SK-N-SH (cell line): Measurements from ENCODE around the gene NFATC2IP. TPM values are rescaled to one million over a fixed set of nuclear protein-coding genes. Genes with fewer than 3 reads are reported as not detected.

Source experiments
- CTCF ChIA-PET: fragments of 300-600, 350-600 bp; formaldehyde crosslinking; extraction: SDS; loops from one replicate; lab custom pipeline; 2021; lab: Yijun Ruan, JAX
- POLR2A ChIA-PET: fragments of 350-600 bp; sonication (Branson Sonifier 250); formaldehyde crosslinking; extraction: SDS; loops from one replicate; lab custom pipeline; 2020; ENCODE audit warnings: antibody characterized with exemption, inconsistent platforms; lab: Yijun Ruan, JAX
- DNase-seq: peaks from one replicate; pipeline ENCODE4 v3.0.0; 2012
- H2AFZ ChIP-seq: fragments of 200-600 bp; sonication (generic); 2 replicates; pipeline ENCODE4 v1.8.1; 2016; ENCODE audit warnings: antibody characterized with exemption, mild to moderate bottlenecking, low read depth
- H3F3A ChIP-seq: fragments of 200-600 bp; sonication (generic); replicated peaks from 2 replicates; pipeline ENCODE3; 2016; ENCODE audit warnings: antibody characterized with exemption, mild to moderate bottlenecking; ENCODE audit not compliant: insufficient read depth
- H3K27ac ChIP-seq, 2 experiments: fragments of 200-500 bp in 1 of 2; fragments of 200-600 bp in 1 of 2; sonication (Bioruptor generic) in 1 of 2; sonication (generic), shearing (Covaris generic) in 1 of 2; 2 replicates each; pipeline versions ENCODE4 v1.5.1 to v1.6.1; 2014 to 2016; ENCODE audit warnings: low read depth in 2 of 2, inconsistent platforms in 1 of 2, low read length in 1 of 2, mild to moderate bottlenecking in 1 of 2, mixed read lengths in 1 of 2
- H3K27me3 ChIP-seq: fragments of 200-600 bp; sonication (generic), shearing (Covaris generic); 2 replicates; pipeline ENCODE4 v1.6.1; 2016; ENCODE audit warnings: mixed run types; ENCODE audit not compliant: insufficient read depth
- H3K36me3 ChIP-seq, 2 experiments: fragments of 200-500 bp in 1 of 2; fragments of 200-600 bp in 1 of 2; sonication (Bioruptor generic) in 1 of 2; sonication (generic) in 1 of 2; replicated peaks in 1 of 2; 2 replicates each; pipeline versions ENCODE3 to v1.5.1; 2014 to 2016; ENCODE audit warnings: low read length in 1 of 2, mild to moderate bottlenecking in 1 of 2; ENCODE audit not compliant: insufficient read depth in 2 of 2, control insufficient read depth in 1 of 2
- H3K4me1 ChIP-seq, 2 experiments: fragments of 200-500 bp in 1 of 2; fragments of 200-600 bp in 1 of 2; sonication (Bioruptor generic) in 1 of 2; sonication (generic), shearing (Covaris generic) in 1 of 2; 2 replicates each; pipeline versions ENCODE4 v1.5.1 to v1.6.1; 2014 to 2016; ENCODE audit warnings: low read depth in 1 of 2, low read length in 1 of 2, mixed run types in 1 of 2; ENCODE audit not compliant: insufficient read depth in 2 of 2, control insufficient read depth in 1 of 2
- H3K4me2 ChIP-seq: fragments of 200-600 bp; sonication (generic), shearing (Covaris generic); 2 replicates; pipeline ENCODE4 v1.6.1; 2017; ENCODE audit warnings: mixed run types
- H3K4me3 ChIP-seq, 2 experiments: fragments of 200-500 bp in 1 of 2; fragments of 200-600 bp in 1 of 2; sonication (Bioruptor generic) in 1 of 2; sonication (generic), shearing (Covaris generic) in 1 of 2; 2 replicates each; pipeline versions ENCODE4 v1.5.1 to v1.8.1; 2014 to 2016; ENCODE audit warnings: low read depth in 2 of 2, inconsistent platforms in 1 of 2, low read length in 1 of 2, mild to moderate bottlenecking in 1 of 2, mixed read lengths in 1 of 2, moderate library complexity in 1 of 2
- H3K79me2 ChIP-seq: fragments of 200-600 bp; sonication (generic); 2 replicates; pipeline ENCODE4 v1.8.1; 2017; ENCODE audit warnings: mild to moderate bottlenecking; ENCODE audit not compliant: insufficient read depth
- H3K9ac ChIP-seq: fragments of 200-600 bp; sonication (generic); 2 replicates; pipeline ENCODE4 v1.6.1; 2017; ENCODE audit warnings: mixed run types
- H3K9me2 ChIP-seq: fragments of 200-600 bp; sonication (generic); 2 replicates; pipeline ENCODE4 v1.6.1; 2017; ENCODE audit warnings: mixed run types
- H3K9me3 ChIP-seq: fragments of 200-600 bp; sonication (generic); 2 replicates; pipeline ENCODE4 v1.6.1; 2017; ENCODE audit warnings: mixed run types, mild to moderate bottlenecking, moderate library complexity
- H4K20me1 ChIP-seq: fragments of 200-600 bp; sonication (generic); 2 replicates; pipeline ENCODE4 v1.6.1; 2017; ENCODE audit warnings: mild to moderate bottlenecking, mixed run types; ENCODE audit not compliant: insufficient read depth
- CHD2 ChIP-seq: fragments of 150-350 bp; IDR thresholded peaks from 2 replicates; pipeline ENCODE4 v1.6.1; 2018; ENCODE audit warnings: low read length; ENCODE audit not compliant: partially characterized antibody
- EZH2phosphoT487 ChIP-seq: fragments of 200-600 bp; sonication (generic); IDR thresholded peaks from 2 replicates; pipeline ENCODE4 v1.6.1; 2017; ENCODE audit warnings: low read depth, mixed run types, mild to moderate bottlenecking, antibody characterized with exemption, moderate library complexity, borderline replicate concordance
- FOXJ3 ChIP-seq: sonication (generic); formaldehyde crosslinking; IDR thresholded peaks from 2 replicates; pipeline ENCODE4 v1.5.1; 2020; ENCODE audit warnings: mild to moderate bottlenecking, missing genetic modification reagents
- FOXM1 ChIP-seq: IDR thresholded peaks from 2 replicates; pipeline ENCODE4 v1.4.0; 2012; ENCODE audit warnings: low read depth, mild to moderate bottlenecking
- GATA2 ChIP-seq: sonication (generic); formaldehyde crosslinking; IDR thresholded peaks from 2 replicates; pipeline ENCODE4 v1.5.0; 2020; ENCODE audit warnings: mild to moderate bottlenecking, missing genetic modification reagents
- MEF2A ChIP-seq: IDR thresholded peaks from 2 replicates; pipeline ENCODE4 v1.4.0; 2012; ENCODE audit warnings: low read depth, borderline replicate concordance
- NFIC ChIP-seq: IDR thresholded peaks from 2 replicates; pipeline ENCODE4 v1.4.0; 2012; ENCODE audit warnings: borderline replicate concordance
- NRF1 ChIP-seq: IDR thresholded peaks from 2 replicates; pipeline ENCODE4 v1.6.1; 2012; ENCODE audit warnings: low read depth, mild to moderate bottlenecking, low read length
- POLR2AphosphoS5 ChIP-seq: IDR thresholded peaks from 2 replicates; pipeline ENCODE4 v1.6.1; 2012; ENCODE audit warnings: low read depth, low read length
- RAD21 ChIP-seq: IDR thresholded peaks from 2 replicates; pipeline ENCODE4 v1.6.1; 2012; ENCODE audit warnings: mild to moderate bottlenecking, low read length
- REST ChIP-seq: IDR thresholded peaks from 2 replicates; pipeline ENCODE4 v1.6.1; 2012; ENCODE audit warnings: mild to moderate bottlenecking, low read depth, low read length, moderate library complexity
- RFX5 ChIP-seq: IDR thresholded peaks from 2 replicates; pipeline ENCODE4 v1.6.1; 2012; ENCODE audit warnings: mild to moderate bottlenecking, improper control_type of control experiment, low read length
- SIN3A ChIP-seq: IDR thresholded peaks from 2 replicates; pipeline ENCODE4 v1.6.1; 2012; ENCODE audit warnings: low read depth, mild to moderate bottlenecking, low read length, moderate library complexity, borderline replicate concordance
- TAF1 ChIP-seq: IDR thresholded peaks from 2 replicates; pipeline ENCODE4 v1.6.1; 2012; ENCODE audit warnings: low read depth, mild to moderate bottlenecking, low read length, moderate library complexity, borderline replicate concordance
- TCF12 ChIP-seq: IDR thresholded peaks from 2 replicates; pipeline ENCODE4 v1.4.0; 2012
- ZBTB33 ChIP-seq: IDR thresholded peaks from 2 replicates; pipeline ENCODE4 v1.4.0; 2012; ENCODE audit warnings: low read depth, borderline replicate concordance
- WGBS: methylation state at CpG from one replicate; pipeline ENCODE4 v1.1.6; 2017; ENCODE audit warnings: low lambda C conversion rate; 5-methylcytosine and 5-hydroxymethylcytosine counted together
- polyA plus RNA-seq, 3 experiments: library from polyadenylated mRNA; depleted of rRNA; stranded (reverse); fragments of >200 nt; gene quantifications; 2 replicates each; pipeline ENCODE4 v1.2.3, GENCODE V29; 2012
- TF ChIP-seq, protein P1 (sequence below): IDR thresholded peaks from 2 replicates; pipeline ENCODE4 v1.4.0; 2012; ENCODE audit warnings: low read depth, borderline replicate concordance

NFATC2IP gene
- polyA plus RNA-seq, 1 of the 3 experiments (the other 2 are of a cell fraction): 41.9 TPM

DNA sequence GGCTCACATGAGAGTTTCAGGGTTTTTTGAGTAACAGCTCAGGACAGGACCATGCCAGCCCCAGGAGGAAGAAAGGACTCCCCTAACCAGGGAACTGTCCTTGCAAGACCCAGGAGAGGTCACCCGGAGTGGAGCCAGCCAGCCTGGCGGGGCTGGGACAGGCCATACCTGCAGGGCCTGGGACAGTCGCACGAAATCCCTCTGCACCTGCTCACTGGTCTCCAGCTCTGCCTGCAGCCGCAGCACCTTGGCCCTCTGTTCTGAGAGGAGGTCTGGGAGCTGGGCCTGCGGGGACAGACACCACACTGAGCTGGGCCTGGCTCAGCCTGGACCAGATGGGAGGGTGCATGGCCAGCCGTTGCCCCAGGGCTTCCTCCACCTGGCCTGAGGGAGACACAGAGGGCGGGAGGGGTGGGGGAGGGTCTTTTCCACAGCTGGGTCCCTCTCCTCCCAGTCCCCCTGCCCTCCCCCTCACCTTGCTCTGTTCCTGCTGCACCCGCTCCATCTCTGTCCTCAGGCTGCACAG lies 45.4 kb upstream of the NFATC2IP start:
- Histone ChIP-seq H3K36me3 (peaks cover 6% of the 10 kb centered on the region in 2 experiments), H3K9me3 (no peaks in the 10 kb centered on the region), H3K9me2 (no peaks in the 10 kb centered on the region), H3K79me2 (no peaks in the 10 kb centered on the region), H3K9ac (no peak overlapping the region), H4K20me1 (no peaks in the 10 kb centered on the region), H3K27ac (no peak overlapping the region), H3F3A (no peaks in the 10 kb centered on the region), H3K4me3 (no peak overlapping the region), H2AFZ (no peak overlapping the region), H3K4me1 (no peaks in the 10 kb centered on the region), H3K4me2 (no peak overlapping the region), H3K27me3 (no peaks in the 10 kb centered on the region)
- POLR2A ChIA-PET: interaction anchor here (0.9 kb wide), 1 partner anchor 27 kb away, joined by 3 read pairs; the partner anchor contains the start of gene ATP2A1
- 100% methylated on average over 1 of the region's 9 CpGs for WGBS
- TF ChIP-seq POLR2AphosphoS5 (no peak), RFX5 (no peak), RAD21 (no peak), TCF12 (no peak), CHD2 (no peak), SIN3A (no peak), FOXJ3 (no peak), TAF1 (no peak), NRF1 (no peak), MEF2A (no peak), REST (no peak), GATA2 (CRISPR knock-in tag) (no peak), NFIC (no peak), FOXM1 (no peak), ZBTB33 (no peak), EZH2phosphoT487 (no peak)
- TF ChIP-seq, protein P1, sequence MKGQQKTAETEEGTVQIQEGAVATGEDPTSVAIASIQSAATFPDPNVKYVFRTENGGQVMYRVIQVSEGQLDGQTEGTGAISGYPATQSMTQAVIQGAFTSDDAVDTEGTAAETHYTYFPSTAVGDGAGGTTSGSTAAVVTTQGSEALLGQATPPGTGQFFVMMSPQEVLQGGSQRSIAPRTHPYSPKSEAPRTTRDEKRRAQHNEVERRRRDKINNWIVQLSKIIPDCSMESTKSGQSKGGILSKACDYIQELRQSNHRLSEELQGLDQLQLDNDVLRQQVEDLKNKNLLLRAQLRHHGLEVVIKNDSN: no peak
- CTCF ChIA-PET: no interaction called here
- no peak for DNase-seq
